Testis (tissue), 2 donors: ENCODE measurements around the gene MS4A10.

Source experiments
- POLR2A ChIP-seq: fragments of 450-650 bp; IDR thresholded peaks from one replicate; pipeline ENCODE4 v1.6.1; 2017; ENCODE audit warnings: antibody characterized with exemption, mild to moderate bottlenecking, moderate library complexity
- TF ChIP-seq, protein P1 (sequence below), 3 experiments: fragments of 450-650 bp in 2 of 3; fragments of 200-600 bp in 1 of 3; sonication (generic) in 1 of 3; IDR thresholded peaks; one replicate each; pipeline ENCODE4 v1.5.1; 2016 to 2019; ENCODE audit warnings: antibody characterized with exemption in 3 of 3, mild to moderate bottlenecking in 2 of 3, moderate library complexity in 1 of 3

DNA sequence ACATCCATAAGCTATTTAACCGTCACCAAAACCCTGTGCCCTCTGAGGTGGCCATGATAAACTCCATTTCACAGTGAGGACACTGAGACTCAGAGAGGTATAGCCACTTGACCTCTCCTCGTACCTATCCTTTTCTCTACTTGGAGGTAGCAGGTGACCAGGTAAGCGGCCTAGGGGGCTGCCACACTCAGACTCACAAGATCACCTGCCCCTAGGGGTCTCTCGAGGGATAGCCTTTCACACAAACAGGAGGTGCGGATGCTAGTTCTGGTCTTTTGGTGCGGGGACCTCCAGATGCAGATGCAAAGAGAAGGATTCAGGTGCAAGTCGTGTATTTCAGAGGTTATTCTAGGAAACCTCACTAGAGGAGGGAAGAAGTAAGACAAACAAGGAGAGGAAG lies 46.0 kb upstream of the MS4A10 start:
- TF ChIP-seq POLR2A, result no peak
- TF ChIP-seq, protein P1, sequence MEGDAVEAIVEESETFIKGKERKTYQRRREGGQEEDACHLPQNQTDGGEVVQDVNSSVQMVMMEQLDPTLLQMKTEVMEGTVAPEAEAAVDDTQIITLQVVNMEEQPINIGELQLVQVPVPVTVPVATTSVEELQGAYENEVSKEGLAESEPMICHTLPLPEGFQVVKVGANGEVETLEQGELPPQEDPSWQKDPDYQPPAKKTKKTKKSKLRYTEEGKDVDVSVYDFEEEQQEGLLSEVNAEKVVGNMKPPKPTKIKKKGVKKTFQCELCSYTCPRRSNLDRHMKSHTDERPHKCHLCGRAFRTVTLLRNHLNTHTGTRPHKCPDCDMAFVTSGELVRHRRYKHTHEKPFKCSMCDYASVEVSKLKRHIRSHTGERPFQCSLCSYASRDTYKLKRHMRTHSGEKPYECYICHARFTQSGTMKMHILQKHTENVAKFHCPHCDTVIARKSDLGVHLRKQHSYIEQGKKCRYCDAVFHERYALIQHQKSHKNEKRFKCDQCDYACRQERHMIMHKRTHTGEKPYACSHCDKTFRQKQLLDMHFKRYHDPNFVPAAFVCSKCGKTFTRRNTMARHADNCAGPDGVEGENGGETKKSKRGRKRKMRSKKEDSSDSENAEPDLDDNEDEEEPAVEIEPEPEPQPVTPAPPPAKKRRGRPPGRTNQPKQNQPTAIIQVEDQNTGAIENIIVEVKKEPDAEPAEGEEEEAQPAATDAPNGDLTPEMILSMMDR (IDR thresholded peaks at IDR 0.05), result no peak
